Panc1 (cell line): ENCODE data around the gene ATM. TPM values are rescaled to one million over a fixed set of nuclear protein-coding genes. Genes with fewer than 3 reads are reported as not detected.

ENCODE experiments used
- ATAC-seq: fragments of 200-7000 bp; cut with Tn5 transposase; 2 replicates; pipeline ENCODE4 v1.9.1; 2020; ENCODE audit warnings: mild to moderate bottlenecking, moderate library complexity
- BruUV-seq: library from RNA; stranded (reverse); fragments of 400-500 nt; replicated peaks from 2 replicates; lab custom pipeline; 2021; lab: Mats Ljungman, UMichigan
- CTCF ChIA-PET: fragments of 300-600 bp; sonication (Branson Sonifier 250); formaldehyde crosslinking; loops from one replicate; lab custom pipeline; 2022; ENCODE audit warnings: antibody characterized with exemption; lab: Charles Lee
- POLR2A ChIA-PET: fragments of 300-600 bp; sonication (Branson Sonifier 250); formaldehyde crosslinking; loops from one replicate; lab custom pipeline; 2022; ENCODE audit warnings: antibody characterized with exemption; lab: Charles Lee
- DNase-seq: peaks from one replicate; pipeline ENCODE4 v3.0.0-alpha.2; 2010; ENCODE audit warnings: low read depth, low spot score
- H3K27ac ChIP-seq: 2 replicates; pipeline ENCODE4 v1.5.1; 2011; ENCODE audit warnings: mild to moderate bottlenecking, low read length, inconsistent platforms
- H3K27me3 ChIP-seq: fragments of 200-500 bp; sonication (Bioruptor generic); 2 replicates; pipeline ENCODE4 v1.6.0; 2014; ENCODE audit warnings: low read length, inconsistent platforms; ENCODE audit not compliant: control insufficient read depth, insufficient read depth
- H3K36me3 ChIP-seq: fragments of 200-500 bp; sonication (Bioruptor generic); 2 replicates; pipeline ENCODE4 v1.5.1; 2014; ENCODE audit warnings: inconsistent platforms, mild to moderate bottlenecking, low read length, moderate library complexity; ENCODE audit not compliant: control insufficient read depth, insufficient read depth
- H3K4me1 ChIP-seq: 2 replicates; pipeline ENCODE4 v1.5.1; 2011; ENCODE audit warnings: inconsistent platforms, mild to moderate bottlenecking, low read length, moderate library complexity; ENCODE audit not compliant: control insufficient read depth, insufficient read depth
- H3K4me3 ChIP-seq, 2 experiments: 2 replicates each; pipeline ENCODE4 v1.5.1; 2011 to 2012; ENCODE audit warnings: low read depth in 2 of 2, low read length in 2 of 2, mild to moderate bottlenecking in 2 of 2, inconsistent platforms in 1 of 2, moderate library complexity in 1 of 2
- H3K9me3 ChIP-seq: fragments of 200-500 bp; sonication (Bioruptor generic); 2 replicates; pipeline ENCODE4 v1.5.1; 2014; ENCODE audit warnings: low read depth, mild to moderate bottlenecking, inconsistent platforms, low read length, moderate library complexity; ENCODE audit not compliant: control insufficient read depth, insufficient read depth
- CTCF ChIP-seq: fragments of 450-650 bp; IDR thresholded peaks from 2 replicates; pipeline ENCODE4 v1.5.1; 2017; ENCODE audit warnings: mild to moderate bottlenecking
- POLR2AphosphoS5 ChIP-seq: IDR thresholded peaks from 2 replicates; pipeline ENCODE4 v1.6.1; 2012; ENCODE audit warnings: mild to moderate bottlenecking, low read depth, low read length, moderate library complexity
- REST ChIP-seq, 2 experiments: IDR thresholded peaks; 2 replicates each; pipeline ENCODE4 v1.6.1; 2011 to 2012; ENCODE audit warnings: low read depth in 2 of 2, control low read depth in 1 of 2, low read length in 1 of 2, mild to moderate bottlenecking in 1 of 2, moderate library complexity in 1 of 2; ENCODE audit not compliant: insufficient read depth in 1 of 2
- SIN3A ChIP-seq: IDR thresholded peaks from 2 replicates; pipeline ENCODE4 v1.6.1; 2012; ENCODE audit warnings: low read depth, mild to moderate bottlenecking, low read length, moderate library complexity, borderline replicate concordance; ENCODE audit not compliant: insufficient read depth
- TCF7L2 ChIP-seq: IDR thresholded peaks from 2 replicates; pipeline ENCODE4 v1.6.1; 2011; ENCODE audit warnings: mild to moderate bottlenecking, low read depth, low read length, inconsistent platforms
- in situ Hi-C: cut with HindIII; loops from 2 replicates; pipeline ENCODE4 v1.10.0; 2016; ENCODE audit warnings: low sequenced_read_pairs, low pct_unique_long_range_greater_than_20kb
- intact Hi-C: fragments of 100-400 bp; cut with micrococcal nuclease; formaldehyde crosslinking; loops from one replicate; pipeline ENCODE4 v1.10.0; 2022; ENCODE audit not compliant: unreplicated experiment
- total RNA-seq: library from RNA; stranded (reverse); gene quantifications from one replicate; pipeline ENCODE4 v1.2.1, GENCODE V29; 2021; ENCODE audit not compliant: unreplicated experiment

Gene ATM
- total RNA-seq, 1 experiment from 2014 or later: 95.6 TPM

DNA sequence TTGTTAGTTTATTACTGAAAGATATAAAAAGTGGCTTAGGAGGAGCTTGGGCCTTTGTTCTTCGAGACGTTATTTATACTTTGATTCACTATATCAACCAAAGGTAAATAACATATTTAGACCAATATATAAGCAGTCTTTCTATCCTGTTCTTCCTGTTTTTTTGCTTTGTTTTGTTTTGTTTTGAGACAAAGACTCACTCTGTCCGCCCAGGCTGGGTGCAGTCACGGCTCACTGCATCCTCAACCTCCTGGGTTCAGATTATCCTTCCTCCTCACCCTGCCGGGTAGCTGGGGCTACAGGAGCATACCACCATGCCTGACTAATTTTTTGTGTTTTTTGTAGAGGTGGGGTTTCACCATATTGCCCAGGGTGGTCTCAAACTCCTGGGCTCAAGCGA is 66.8 kb downstream of the ATM start:
- H3K9me3 ChIP-seq: no peaks in the 10 kb centered on the region
- peaks cover 42% of the 10 kb centered on the region for H3K36me3 ChIP-seq
- ChIA-PET CTCF (no interaction called here), POLR2A (no interaction called here)
- H3K27me3 ChIP-seq: no peaks in the 10 kb centered on the region
- TF ChIP-seq CTCF (no peak), REST (IDR thresholded peaks at IDR 0.05; ENCODE audit: insufficient read depth in 1 of 2, low read depth in 2 of 2, low read length in 1 of 2) (no peak), SIN3A (no peak), TCF7L2 (no peak), POLR2AphosphoS5 (no peak)
- in situ Hi-C loops: no loop called here
- no peak for ATAC-seq
- no TSS peak for BruUV-seq
- DNase-seq: no peak
- H3K4me1 ChIP-seq: no peaks in the 10 kb centered on the region
- intact Hi-C loops: no loop called here
- H3K4me3 ChIP-seq: no peak overlapping the region
- H3K27ac ChIP-seq: no peak overlapping the region

- Histone ChIP-seq H3K27me3 (no peaks in the 10 kb centered on the region), H3K4me3 (no peak overlapping the region), H3K9me3 (no peaks in the 10 kb centered on the region), H3K27ac (no peak overlapping the region), H3K36me3 (peaks cover 48% of the 10 kb centered on the region), H3K4me1 (no peaks in the 10 kb centered on the region)
- intact Hi-C loops: no loop called here
- ChIA-PET POLR2A (no interaction called here), CTCF (no interaction called here)
- TF ChIP-seq SIN3A (no peak), POLR2AphosphoS5 (no peak), TCF7L2 (no peak), CTCF (no peak), REST (IDR thresholded peaks at IDR 0.05; ENCODE audit: insufficient read depth in 1 of 2, low read depth in 2 of 2, low read length in 1 of 2) (no peak)
- ATAC-seq (no peak), DNase-seq (no peak)
- in situ Hi-C loops: no loop called here
- BruUV-seq: no TSS peak
Observed at GRCh38 chr11:108293229-108293628, 70.4 kb downstream of the ATM start.
